Measurements from ENCODE around the gene RS1. TPM values are rescaled to one million over a fixed set of nuclear protein-coding genes. Genes with fewer than 3 reads are reported as not detected.

The RS1 gene
- total and polyA plus RNA-seq, 4 donors = not detected

DNA sequence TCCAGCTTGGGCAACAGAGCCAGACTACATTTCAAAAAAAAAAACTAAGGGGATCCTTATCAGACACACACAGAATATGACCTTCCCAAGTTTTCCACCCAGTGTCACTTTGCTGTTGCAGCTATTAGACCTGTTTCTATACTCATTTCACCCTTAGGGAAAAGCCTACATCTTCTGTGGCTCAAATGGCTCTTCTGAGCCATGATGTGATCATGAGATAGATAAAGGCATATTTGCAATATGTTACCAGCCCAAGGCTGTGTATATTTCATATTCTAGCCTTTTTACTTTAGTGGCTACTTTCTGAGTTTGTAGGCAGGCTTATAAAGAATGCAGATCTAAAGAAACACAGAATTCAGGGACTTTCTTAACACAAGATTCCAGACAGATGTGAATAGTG is 19.3 kb downstream of the RS1 start:
- Histone ChIP-seq H3K27me3 (ENCODE audit: control insufficient read depth in 4 of 4, insufficient read depth in 4 of 4, low read length in 3 of 4) (no peaks in the 10 kb centered on the region), H3K9me3 (ENCODE audit: control insufficient read depth in 4 of 4, low read length in 3 of 4) (no peaks in the 10 kb centered on the region), H3K9ac (ENCODE audit: low read depth in 1 of 2, low read length in 2 of 2) (no peak overlapping the region), H3K27ac (ENCODE audit: low read depth in 1 of 2, low read length in 2 of 2) (no peak overlapping the region), H3K4me1 (ENCODE audit: control insufficient read depth in 4 of 4, insufficient read depth in 4 of 4, low read length in 3 of 4) (no peaks in the 10 kb centered on the region), H3K4me3 (ENCODE audit: low read depth in 1 of 3, low read length in 3 of 3) (no peak overlapping the region), H3K36me3 (ENCODE audit: control insufficient read depth in 4 of 4, insufficient read depth in 3 of 4, low read depth in 1 of 4, low read length in 3 of 4) (no peaks in the 10 kb centered on the region)
- TF ChIP-seq HNF4A (conservative IDR thresholded peaks at IDR 0.05) (no peak), FOXA1 (IDR thresholded peaks at IDR 0.05) (no peak), NR2F2 (IDR thresholded peaks at IDR 0.05) (no peak), JUND (IDR thresholded peaks at IDR 0.05) (no peak)
- TF ChIP-seq, protein P1, sequence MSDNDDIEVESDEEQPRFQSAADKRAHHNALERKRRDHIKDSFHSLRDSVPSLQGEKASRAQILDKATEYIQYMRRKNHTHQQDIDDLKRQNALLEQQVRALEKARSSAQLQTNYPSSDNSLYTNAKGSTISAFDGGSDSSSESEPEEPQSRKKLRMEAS (IDR thresholded peaks at IDR 0.05) = no peak
- TF ChIP-seq, protein P2, sequence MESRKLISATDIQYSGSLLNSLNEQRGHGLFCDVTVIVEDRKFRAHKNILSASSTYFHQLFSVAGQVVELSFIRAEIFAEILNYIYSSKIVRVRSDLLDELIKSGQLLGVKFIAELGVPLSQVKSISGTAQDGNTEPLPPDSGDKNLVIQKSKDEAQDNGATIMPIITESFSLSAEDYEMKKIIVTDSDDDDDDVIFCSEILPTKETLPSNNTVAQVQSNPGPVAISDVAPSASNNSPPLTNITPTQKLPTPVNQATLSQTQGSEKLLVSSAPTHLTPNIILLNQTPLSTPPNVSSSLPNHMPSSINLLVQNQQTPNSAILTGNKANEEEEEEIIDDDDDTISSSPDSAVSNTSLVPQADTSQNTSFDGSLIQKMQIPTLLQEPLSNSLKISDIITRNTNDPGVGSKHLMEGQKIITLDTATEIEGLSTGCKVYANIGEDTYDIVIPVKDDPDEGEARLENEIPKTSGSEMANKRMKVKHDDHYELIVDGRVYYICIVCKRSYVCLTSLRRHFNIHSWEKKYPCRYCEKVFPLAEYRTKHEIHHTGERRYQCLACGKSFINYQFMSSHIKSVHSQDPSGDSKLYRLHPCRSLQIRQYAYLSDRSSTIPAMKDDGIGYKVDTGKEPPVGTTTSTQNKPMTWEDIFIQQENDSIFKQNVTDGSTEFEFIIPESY (IDR thresholded peaks at IDR 0.05) = no peak
- no peak for DNase-seq (ENCODE audit: low spot score)

DNA sequence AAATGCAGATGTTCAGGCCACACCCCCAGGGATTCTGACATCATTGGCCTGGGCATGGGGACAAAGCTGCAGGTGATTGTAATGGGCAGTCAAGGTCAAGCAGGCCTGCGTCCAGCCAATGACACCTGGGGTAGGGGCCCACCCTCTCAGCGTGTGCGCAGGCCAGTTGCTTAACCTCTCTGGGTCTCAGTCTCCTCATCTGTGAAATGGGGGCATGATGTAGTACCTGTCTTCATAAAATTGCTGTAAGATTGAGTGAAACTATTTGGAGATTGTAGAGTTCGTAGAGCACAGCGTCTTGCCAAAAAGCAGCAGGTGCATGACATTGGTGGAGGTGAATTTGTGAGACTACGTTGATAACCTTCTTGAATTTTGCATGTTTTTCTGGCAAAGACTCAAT is 21.2 kb downstream of the RS1 start:
- Histone ChIP-seq H3K4me3 (ENCODE audit: low read depth in 1 of 3, low read length in 3 of 3) (no peak overlapping the region), H3K9me3 (ENCODE audit: control insufficient read depth in 4 of 4, low read length in 3 of 4) (peaks cover 0 to 2% (median 0%) of the 10 kb centered on the region in 4 donors), H3K36me3 (ENCODE audit: control insufficient read depth in 4 of 4, insufficient read depth in 3 of 4, low read depth in 1 of 4, low read length in 3 of 4) (no peaks in the 10 kb centered on the region), H3K4me1 (ENCODE audit: control insufficient read depth in 4 of 4, insufficient read depth in 4 of 4, low read length in 3 of 4) (no peaks in the 10 kb centered on the region), H3K27ac (ENCODE audit: low read depth in 1 of 2, low read length in 2 of 2) (no peak overlapping the region), H3K27me3 (ENCODE audit: control insufficient read depth in 4 of 4, insufficient read depth in 4 of 4, low read length in 3 of 4) (peaks cover 0 to 2% (median 0%) of the 10 kb centered on the region in 4 donors), H3K9ac (ENCODE audit: low read depth in 1 of 2, low read length in 2 of 2) (no peak overlapping the region)
- WGBS = 96% methylated on average over 6 of the region's 6 CpGs
- TF ChIP-seq GABPA (IDR thresholded peaks at IDR 0.05 in 1 of 2, conservative IDR thresholded peaks at IDR 0.05 in 1 of 2) (no peak), YY1 (IDR thresholded peaks at IDR 0.05) (no peak), SP1 (IDR thresholded peaks at IDR 0.05) (no peak), RXRA (IDR thresholded peaks at IDR 0.05) (no peak), JUND (IDR thresholded peaks at IDR 0.05) (no peak), RAD21 (IDR thresholded peaks at IDR 0.05) (no peak), NR2F2 (IDR thresholded peaks at IDR 0.05) (no peak), FOXA2 (IDR thresholded peaks at IDR 0.05) (no peak), HNF4A (conservative IDR thresholded peaks at IDR 0.05) (no peak), FOXA1 (IDR thresholded peaks at IDR 0.05) (no peak), TAF1 (conservative IDR thresholded peaks at IDR 0.05) (no peak), HNF4G (IDR thresholded peaks at IDR 0.05) (no peak), EGR1 (IDR thresholded peaks at IDR 0.05; ENCODE audit: low read depth in 2 of 2) (no peak)
- TF ChIP-seq, protein P1 (IDR thresholded peaks at IDR 0.05) = no peak
- TF ChIP-seq, protein P3, sequence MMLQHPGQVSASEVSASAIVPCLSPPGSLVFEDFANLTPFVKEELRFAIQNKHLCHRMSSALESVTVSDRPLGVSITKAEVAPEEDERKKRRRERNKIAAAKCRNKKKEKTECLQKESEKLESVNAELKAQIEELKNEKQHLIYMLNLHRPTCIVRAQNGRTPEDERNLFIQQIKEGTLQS (IDR thresholded peaks at IDR 0.05) = no peak
- TF ChIP-seq, protein P4, sequence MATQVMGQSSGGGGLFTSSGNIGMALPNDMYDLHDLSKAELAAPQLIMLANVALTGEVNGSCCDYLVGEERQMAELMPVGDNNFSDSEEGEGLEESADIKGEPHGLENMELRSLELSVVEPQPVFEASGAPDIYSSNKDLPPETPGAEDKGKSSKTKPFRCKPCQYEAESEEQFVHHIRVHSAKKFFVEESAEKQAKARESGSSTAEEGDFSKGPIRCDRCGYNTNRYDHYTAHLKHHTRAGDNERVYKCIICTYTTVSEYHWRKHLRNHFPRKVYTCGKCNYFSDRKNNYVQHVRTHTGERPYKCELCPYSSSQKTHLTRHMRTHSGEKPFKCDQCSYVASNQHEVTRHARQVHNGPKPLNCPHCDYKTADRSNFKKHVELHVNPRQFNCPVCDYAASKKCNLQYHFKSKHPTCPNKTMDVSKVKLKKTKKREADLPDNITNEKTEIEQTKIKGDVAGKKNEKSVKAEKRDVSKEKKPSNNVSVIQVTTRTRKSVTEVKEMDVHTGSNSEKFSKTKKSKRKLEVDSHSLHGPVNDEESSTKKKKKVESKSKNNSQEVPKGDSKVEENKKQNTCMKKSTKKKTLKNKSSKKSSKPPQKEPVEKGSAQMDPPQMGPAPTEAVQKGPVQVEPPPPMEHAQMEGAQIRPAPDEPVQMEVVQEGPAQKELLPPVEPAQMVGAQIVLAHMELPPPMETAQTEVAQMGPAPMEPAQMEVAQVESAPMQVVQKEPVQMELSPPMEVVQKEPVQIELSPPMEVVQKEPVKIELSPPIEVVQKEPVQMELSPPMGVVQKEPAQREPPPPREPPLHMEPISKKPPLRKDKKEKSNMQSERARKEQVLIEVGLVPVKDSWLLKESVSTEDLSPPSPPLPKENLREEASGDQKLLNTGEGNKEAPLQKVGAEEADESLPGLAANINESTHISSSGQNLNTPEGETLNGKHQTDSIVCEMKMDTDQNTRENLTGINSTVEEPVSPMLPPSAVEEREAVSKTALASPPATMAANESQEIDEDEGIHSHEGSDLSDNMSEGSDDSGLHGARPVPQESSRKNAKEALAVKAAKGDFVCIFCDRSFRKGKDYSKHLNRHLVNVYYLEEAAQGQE (IDR thresholded peaks at IDR 0.05) = no peak
- TF ChIP-seq, protein P5, sequence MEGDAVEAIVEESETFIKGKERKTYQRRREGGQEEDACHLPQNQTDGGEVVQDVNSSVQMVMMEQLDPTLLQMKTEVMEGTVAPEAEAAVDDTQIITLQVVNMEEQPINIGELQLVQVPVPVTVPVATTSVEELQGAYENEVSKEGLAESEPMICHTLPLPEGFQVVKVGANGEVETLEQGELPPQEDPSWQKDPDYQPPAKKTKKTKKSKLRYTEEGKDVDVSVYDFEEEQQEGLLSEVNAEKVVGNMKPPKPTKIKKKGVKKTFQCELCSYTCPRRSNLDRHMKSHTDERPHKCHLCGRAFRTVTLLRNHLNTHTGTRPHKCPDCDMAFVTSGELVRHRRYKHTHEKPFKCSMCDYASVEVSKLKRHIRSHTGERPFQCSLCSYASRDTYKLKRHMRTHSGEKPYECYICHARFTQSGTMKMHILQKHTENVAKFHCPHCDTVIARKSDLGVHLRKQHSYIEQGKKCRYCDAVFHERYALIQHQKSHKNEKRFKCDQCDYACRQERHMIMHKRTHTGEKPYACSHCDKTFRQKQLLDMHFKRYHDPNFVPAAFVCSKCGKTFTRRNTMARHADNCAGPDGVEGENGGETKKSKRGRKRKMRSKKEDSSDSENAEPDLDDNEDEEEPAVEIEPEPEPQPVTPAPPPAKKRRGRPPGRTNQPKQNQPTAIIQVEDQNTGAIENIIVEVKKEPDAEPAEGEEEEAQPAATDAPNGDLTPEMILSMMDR (IDR thresholded peaks at IDR 0.05; ENCODE audit: low read depth, low read length, missing input control) = no peak
- TF ChIP-seq, protein P2 (IDR thresholded peaks at IDR 0.05) = no peak
- no peak for DNase-seq (ENCODE audit: low spot score)
